K562 (cell line): Measurements from ENCODE around the gene VDAC2. TPM values are rescaled to one million over a fixed set of nuclear protein-coding genes. Genes with fewer than 3 reads are reported as not detected.
A peak's percentile ranks its signal among the peaks of the same experiment; 100 is the strongest.

Experiments used
- ATF4 ChIP-seq: fragments of 450-650 bp; formaldehyde crosslinking; IDR thresholded peaks from 2 replicates; pipeline ENCODE4 v1.4.0; 2022; ENCODE audit warnings: mild to moderate bottlenecking, moderate library complexity
- BCOR ChIP-seq: fragments of 450-650 bp; IDR thresholded peaks from 2 replicates; pipeline ENCODE4 v1.6.1; 2016
- BRD9 ChIP-seq: fragments of 450-650 bp; IDR thresholded peaks from 2 replicates; pipeline ENCODE4 v1.6.1; 2018; ENCODE audit warnings: low read depth; ENCODE audit not compliant: partially characterized antibody
- BRF1 ChIP-seq: IDR thresholded peaks from 3 replicates; pipeline ENCODE4 v1.6.1; 2011; ENCODE audit warnings: borderline replicate concordance, mild to moderate bottlenecking; ENCODE audit not compliant: insufficient read length; ENCODE audit errors: extremely low read depth
- ELF4 ChIP-seq: fragments of 450-650 bp; formaldehyde crosslinking; IDR thresholded peaks from 2 replicates; pipeline ENCODE4 v1.4.0; 2022; ENCODE audit warnings: missing genetic modification characterization
- HDGF ChIP-seq: fragments of 450-650 bp; IDR thresholded peaks from 2 replicates; pipeline ENCODE4 v1.6.1; 2016
- HMGXB4 ChIP-seq: sonication (generic); formaldehyde crosslinking; IDR thresholded peaks from 2 replicates; pipeline ENCODE4 v1.8.1; 2023; ENCODE audit warnings: mild to moderate bottlenecking, missing genetic modification reagents
- KLF1 ChIP-seq: fragments of 450-650 bp; IDR thresholded peaks from 2 replicates; pipeline ENCODE4 v1.6.1; 2016; ENCODE audit warnings: missing genetic modification characterization, missing compliant biosample characterization
- MECOM ChIP-seq: fragments of 250-450 bp; sonication (Bioruptor Pico); IDR thresholded peaks from 2 replicates; pipeline ENCODE4 v1.8.0; 2022; ENCODE audit warnings: inconsistent platforms
- NBN ChIP-seq: fragments of 450-650 bp; IDR thresholded peaks from 2 replicates; pipeline ENCODE4 v1.6.1; 2016; ENCODE audit warnings: low read depth, mild to moderate bottlenecking
- NCOA2 ChIP-seq, 2 experiments: fragments of 450-650 bp; IDR thresholded peaks; 2 replicates each; pipeline ENCODE4 v1.6.1; 2018; ENCODE audit warnings: mild to moderate bottlenecking in 2 of 2, moderate library complexity in 1 of 2; ENCODE audit not compliant: partially characterized antibody in 2 of 2
- PREB ChIP-seq: sonication (generic); formaldehyde crosslinking; IDR thresholded peaks from 2 replicates; pipeline ENCODE4 v1.8.1; 2023; ENCODE audit warnings: mild to moderate bottlenecking, missing genetic modification reagents
- PTRF ChIP-seq: fragments of 450-650 bp; IDR thresholded peaks from 2 replicates; pipeline ENCODE4 v1.6.1; 2016; ENCODE audit warnings: mild to moderate bottlenecking, missing genetic modification characterization, missing compliant biosample characterization
- PTTG1 ChIP-seq: fragments of 450-650 bp; IDR thresholded peaks from 2 replicates; pipeline ENCODE4 v1.6.1; 2016; ENCODE audit warnings: low read depth, mild to moderate bottlenecking, missing genetic modification characterization, missing compliant biosample characterization
- RBM17 ChIP-seq: fragments of 200-400 bp; formaldehyde crosslinking; IDR thresholded peaks from 2 replicates; pipeline ENCODE4 v1.6.1; 2017; ENCODE audit warnings: low read depth, mild to moderate bottlenecking, low read length, borderline replicate concordance
- SRSF1 ChIP-seq: fragments of 200-400 bp; formaldehyde crosslinking; IDR thresholded peaks from 2 replicates; pipeline ENCODE4 v1.6.1; 2017; ENCODE audit warnings: mild to moderate bottlenecking, low read depth, low read length, moderate library complexity
- SUPT5H ChIP-seq: fragments of 450-650 bp; IDR thresholded peaks from 2 replicates; pipeline ENCODE4 v1.6.1; 2016
- TAF7 ChIP-seq: fragments of 450-650 bp; IDR thresholded peaks from 2 replicates; pipeline ENCODE4 v1.6.1; 2016; ENCODE audit warnings: missing genetic modification characterization, missing compliant biosample characterization
- THAP7 ChIP-seq: fragments of 250-450 bp; sonication (Bioruptor Pico); IDR thresholded peaks from 2 replicates; pipeline ENCODE4 v1.5.0; 2021
- THRAP3 ChIP-seq: fragments of 450-650 bp; IDR thresholded peaks from 2 replicates; pipeline ENCODE4 v1.6.1; 2016; ENCODE audit warnings: mild to moderate bottlenecking, inconsistent platforms, borderline replicate concordance
- ZNF174 ChIP-seq: fragments of 250-450 bp; sonication (Bioruptor Pico); IDR thresholded peaks from 2 replicates; pipeline ENCODE4 v1.4.0; 2020; ENCODE audit warnings: mild to moderate bottlenecking
- ZNF184 ChIP-seq: sonication (generic); formaldehyde crosslinking; IDR thresholded peaks from 2 replicates; pipeline ENCODE4 v1.5.0; 2020; ENCODE audit warnings: missing genetic modification reagents
- ZNF23 ChIP-seq: fragments of 250-450 bp; sonication (Bioruptor Pico); IDR thresholded peaks from 2 replicates; pipeline ENCODE4 v1.4.0; 2020; ENCODE audit warnings: mild to moderate bottlenecking
- ZNF507 ChIP-seq: conservative IDR thresholded peaks from 2 replicates; pipeline ENCODE4 v1.6.1; 2017; ENCODE audit warnings: missing genetic modification characterization, missing compliant biosample characterization
- ZNF695 ChIP-seq: fragments of 450-650 bp; formaldehyde crosslinking; IDR thresholded peaks from 2 replicates; pipeline ENCODE4 v1.4.0; 2020; ENCODE audit warnings: mild to moderate bottlenecking, moderate library complexity
- ZNF778 ChIP-seq: fragments of 450-650 bp; formaldehyde crosslinking; IDR thresholded peaks from 2 replicates; pipeline ENCODE4 v1.4.0; 2020; ENCODE audit warnings: mild to moderate bottlenecking, moderate library complexity
- ZNF780A ChIP-seq: fragments of 250-450 bp; sonication (Bioruptor Pico); IDR thresholded peaks from 2 replicates; pipeline ENCODE4 v1.5.0; 2021; ENCODE audit warnings: mild to moderate bottlenecking
- polyA plus RNA-seq, 8 experiments: library from polyadenylated mRNA; depleted of rRNA in 4 of 8; stranded (reverse) in 5 of 8; unstranded in 3 of 8; fragments of >200 nt; fragmentation: Nextera tagmentation in 2 of 8; fragmentation: Illumina TruSeq in 1 of 8; extraction: Ambion mirVana in 2 of 8; extraction: Trizol in 1 of 8; gene quantifications; 2 replicates each; pipeline versions ENCODE4 v1.2.1 to v1.2.3, GENCODE V29; 2011 to 2014; ENCODE audit warnings: inconsistent platforms in 1 of 8, missing spikeins in 1 of 8
- total RNA-seq, 7 experiments: library from RNA; depleted of rRNA in 6 of 7; stranded (reverse); fragments of >200 nt in 6 of 7; fragmentation: Illumina TruSeq in 2 of 7; extraction: Trizol in 2 of 7; gene quantifications; 2 replicates each; pipeline versions ENCODE4 v1.2.1 to v1.2.3, GENCODE V29; 2011 to 2021; ENCODE audit warnings: low replicate concordance in 1 of 7

Gene VDAC2
- total and polyA plus RNA-seq, 9 of the 15 experiments (the other 6 are each of a cell fraction or from before 2014, with no cell fraction given), result 139 to 450 (median 250) TPM

GRCh38 chr10:75235375-75236177 lies 25.0 kb downstream of the VDAC2 start, which contains the start of gene COMTD1 (continued):
- TF ChIP-seq ATF4 (CRISPR knock-in tag), result no peak
- TF ChIP-seq PTTG1 (tag), result no peak
- TF ChIP-seq ZNF778 (CRISPR knock-in tag), result no peak
- TF ChIP-seq NCOA2 (IDR thresholded peaks at IDR 0.05; ENCODE audit: partially characterized antibody in 2 of 2), result no peak
- 0 out of 2 replicates have a peak, but pooled peaks have one; percentile 39 for TF ChIP-seq KLF1
- TF ChIP-seq BRF1, result no peak
- TF ChIP-seq BRD9, result peak; percentile 36
- no peak for TF ChIP-seq THRAP3
- TF ChIP-seq SUPT5H, result 0 out of 2 replicates have a peak, but pooled peaks have one; percentile 33
- TF ChIP-seq HMGXB4, result no peak; the same call in 1 of the 2 replicates
- no peak; the same call in 1 of the 2 replicates for TF ChIP-seq ZNF174
- TF ChIP-seq ZNF23 (CRISPR knock-in tag), result no peak
- TF ChIP-seq ZNF184 (CRISPR knock-in tag), result no peak
- no peak; the same call in 1 of the 2 replicates for TF ChIP-seq BCOR
- TF ChIP-seq ZNF780A (CRISPR knock-in tag), result no peak
- no peak for TF ChIP-seq HDGF
- TF ChIP-seq MECOM (CRISPR knock-in tag), result no peak
- no peak for TF ChIP-seq ZNF507 (tag)
- TF ChIP-seq THAP7, result no peak
- no peak for TF ChIP-seq PTRF (tag)
- no peak for TF ChIP-seq TAF7 (tag)
- no peak for TF ChIP-seq SRSF1
- TF ChIP-seq ZNF695 (CRISPR knock-in tag), result no peak
- TF ChIP-seq RBM17, result no peak
- TF ChIP-seq PREB, result 0 out of 2 replicates have a peak, but pooled peaks have one; percentile 81
- no peak for TF ChIP-seq ELF4 (CRISPR knock-in tag)
- TF ChIP-seq NBN, result no peak
